Stimulated activated CD8-positive, alpha-beta memory T cell treated with anti-CD3 and anti-CD28 coated beads, Interleukin-15, amount 100 ng/mL, for 48 hours (primary cell): Measurements from ENCODE around the gene BMP2.

Source experiments
- DNase-seq, 2 donors: peaks; one replicate each; pipeline ENCODE4 v3.0.0-alpha.2; 2020; ENCODE audit warnings: low read depth in 2 of 2

Gene BMP2

DNA sequence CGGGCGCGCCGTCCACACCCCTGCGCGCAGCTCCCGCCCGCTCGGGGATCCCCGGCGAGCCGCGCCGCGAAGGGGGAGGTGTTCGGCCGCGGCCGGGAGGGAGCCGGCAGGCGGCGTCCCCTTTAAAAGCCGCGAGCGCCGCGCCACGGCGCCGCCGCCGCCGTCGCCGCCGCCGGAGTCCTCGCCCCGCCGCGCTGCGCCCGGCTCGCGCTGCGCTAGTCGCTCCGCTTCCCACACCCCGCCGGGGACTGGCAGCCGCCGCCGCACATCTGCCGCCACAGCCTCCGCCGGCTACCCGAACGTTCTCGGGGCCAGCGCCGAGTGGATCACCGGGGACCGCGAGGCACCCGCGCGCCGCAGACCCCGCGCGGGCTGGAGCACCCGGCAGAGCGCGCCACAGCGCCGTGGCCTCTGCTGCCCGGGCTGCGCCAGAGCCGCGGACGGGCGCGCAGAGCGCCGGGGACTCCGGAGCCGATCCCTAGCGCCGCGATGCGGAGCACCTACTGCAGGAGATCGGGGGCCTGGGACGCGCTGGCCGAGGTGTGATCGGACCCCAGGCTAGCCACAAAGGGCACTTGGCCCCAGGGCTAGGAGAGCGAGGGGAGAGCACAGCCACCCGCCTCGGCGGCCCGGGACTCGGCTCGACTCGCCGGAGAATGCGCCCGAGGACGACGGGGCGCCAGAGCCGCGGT is at the start of gene BMP2:
TSS of gene BMP2 (plus strand) at position 151 of the 692 bp plus-strand sequence. CDS start 2,441 bp downstream, outside the sequence.
- no peak for DNase-seq

DNA sequence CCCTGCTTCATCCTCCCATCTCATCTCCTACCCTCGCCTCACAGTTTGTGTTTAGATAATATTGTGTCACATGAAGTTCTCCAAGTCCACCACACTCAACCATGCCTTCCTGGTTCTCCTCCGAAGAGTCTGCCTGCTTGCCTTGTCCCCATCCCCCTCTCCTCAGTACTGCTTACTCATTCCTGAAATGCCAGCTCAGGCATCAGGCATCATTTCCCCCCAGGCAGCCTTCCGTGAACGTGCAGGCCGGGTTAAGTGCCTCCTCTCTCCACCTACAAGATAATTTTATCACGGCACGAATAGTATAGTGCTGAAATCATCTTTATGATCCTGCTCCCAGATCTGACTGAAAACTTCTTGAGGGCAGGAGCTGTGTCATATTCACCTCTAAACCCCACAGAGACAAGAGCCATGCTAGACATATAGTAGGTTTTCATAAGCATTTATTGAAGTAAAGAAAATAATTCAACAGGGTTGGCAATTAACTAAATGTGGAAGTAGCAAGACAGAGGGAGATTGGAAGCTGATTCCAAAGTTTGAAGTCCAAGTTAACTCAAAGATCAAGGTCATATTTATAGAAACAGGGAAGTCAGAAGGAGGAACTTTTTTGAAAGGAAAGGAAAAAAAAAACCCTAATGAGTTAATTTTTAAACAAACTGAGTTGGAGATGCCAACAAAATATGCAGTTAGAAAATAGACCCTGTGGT is 48.7 kb upstream of the BMP2 start:
- DNase-seq = no peak

DNA sequence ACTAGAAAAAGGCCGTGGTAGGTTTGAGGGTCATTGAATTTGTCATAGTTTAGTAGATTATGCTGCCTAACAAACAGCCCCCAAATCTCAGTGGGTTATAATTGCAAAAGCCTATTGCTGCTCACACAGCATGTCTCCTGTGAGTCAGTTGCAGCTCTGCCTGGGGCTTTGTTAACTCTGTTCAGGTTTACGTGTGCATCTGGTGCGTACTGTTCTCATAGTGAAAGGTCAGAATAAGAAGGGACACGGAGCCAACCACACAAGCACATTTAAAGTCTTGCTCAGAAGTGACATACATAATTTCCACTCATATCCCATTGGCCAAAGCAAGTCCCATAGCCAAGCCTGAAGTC is 48.1 kb upstream of the BMP2 start:
- no peak for DNase-seq

DNA sequence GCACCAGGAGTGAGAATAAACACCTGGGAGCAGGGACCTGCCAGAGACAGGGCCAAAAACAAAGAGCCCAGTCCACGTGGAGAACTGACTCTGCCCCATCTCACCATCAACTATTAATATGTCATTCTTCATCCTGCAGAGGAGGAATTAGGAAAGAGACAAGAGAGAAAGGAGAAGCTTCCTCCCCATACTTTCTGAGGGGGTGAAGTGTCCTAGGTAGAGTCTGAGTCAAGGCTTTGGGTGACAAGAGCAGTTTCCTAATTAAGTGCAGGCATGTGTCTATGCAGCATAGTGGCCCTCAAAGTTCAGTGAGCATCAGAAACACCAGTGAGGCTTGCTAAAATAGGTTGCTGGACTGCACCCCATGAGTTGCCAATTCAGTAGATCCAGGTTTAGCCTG is 40.7 kb upstream of the BMP2 start:
- DNase-seq = no peak

DNA sequence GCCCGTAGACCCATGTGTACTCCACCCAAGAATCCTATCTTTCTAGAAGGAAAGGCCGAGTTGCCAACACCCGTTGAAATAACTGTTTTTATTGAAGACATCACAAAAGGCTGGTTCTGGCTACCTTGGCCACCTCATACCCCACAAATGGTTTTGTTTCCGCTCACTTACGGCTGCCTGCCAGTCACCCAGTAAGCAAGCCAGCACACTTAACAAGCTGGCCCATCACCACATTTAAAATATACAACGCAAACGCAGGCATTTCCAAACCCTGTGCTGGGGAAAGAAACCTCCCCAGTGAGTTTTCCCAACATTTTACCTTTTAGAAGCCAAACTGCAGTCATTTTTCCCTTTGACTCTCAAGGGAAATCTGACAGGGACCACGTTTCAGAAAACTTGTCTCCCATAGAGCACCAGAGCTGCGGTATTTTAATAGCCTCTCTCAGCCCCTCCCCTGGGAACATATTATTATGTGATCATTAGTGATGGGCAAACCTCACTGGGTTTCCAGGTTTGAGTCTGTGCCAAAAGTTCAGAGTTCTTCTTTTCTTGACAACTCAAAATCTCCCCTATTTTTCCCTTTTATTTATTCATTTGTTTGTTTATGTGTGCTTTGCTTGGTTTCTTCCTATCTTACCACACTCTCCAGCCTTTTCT is 36.7 kb upstream of the BMP2 start:
- DNase-seq = no peak

DNA sequence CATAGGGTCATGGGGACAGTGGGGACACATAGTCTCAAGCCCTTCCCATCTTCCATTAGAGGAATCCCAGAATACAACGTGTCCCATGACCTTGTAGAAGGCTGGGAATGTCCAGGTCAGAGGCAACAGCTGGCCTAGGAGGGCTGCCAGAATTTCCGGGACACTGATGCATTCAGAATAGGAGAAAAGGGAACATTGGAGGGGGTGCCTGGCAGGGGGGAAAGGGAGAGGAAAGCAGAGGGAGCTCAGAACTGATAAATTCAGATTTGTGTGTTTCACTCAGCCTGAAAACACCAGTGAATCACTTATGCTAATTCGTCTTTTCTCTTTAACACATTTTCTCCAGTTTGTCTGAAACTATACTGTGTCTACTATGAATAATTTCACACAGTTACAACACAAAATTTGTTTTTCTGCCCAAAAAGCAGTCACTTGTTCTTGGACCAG is 35.5 kb upstream of the BMP2 start:
- DNase-seq = no peak

DNA sequence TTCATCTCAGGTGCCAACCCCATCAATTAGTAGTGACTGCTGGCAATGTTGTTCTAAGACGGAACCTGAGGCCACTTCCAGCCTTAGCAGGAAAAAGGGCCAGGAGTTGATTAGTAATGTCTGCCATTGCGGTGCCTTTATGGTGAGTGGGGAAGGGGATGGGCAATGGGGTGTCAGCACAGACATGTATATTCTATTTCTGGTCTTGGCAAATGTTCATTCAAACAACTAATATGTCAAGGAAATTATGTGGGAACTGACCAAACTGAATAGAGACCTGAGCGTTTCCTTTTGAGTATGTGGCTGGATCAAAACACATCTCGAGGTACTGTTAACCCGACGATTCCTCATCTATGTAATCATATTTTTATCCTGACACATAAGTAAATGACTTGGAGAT is 34.6 kb upstream of the BMP2 start:
- DNase-seq = no peak

DNA sequence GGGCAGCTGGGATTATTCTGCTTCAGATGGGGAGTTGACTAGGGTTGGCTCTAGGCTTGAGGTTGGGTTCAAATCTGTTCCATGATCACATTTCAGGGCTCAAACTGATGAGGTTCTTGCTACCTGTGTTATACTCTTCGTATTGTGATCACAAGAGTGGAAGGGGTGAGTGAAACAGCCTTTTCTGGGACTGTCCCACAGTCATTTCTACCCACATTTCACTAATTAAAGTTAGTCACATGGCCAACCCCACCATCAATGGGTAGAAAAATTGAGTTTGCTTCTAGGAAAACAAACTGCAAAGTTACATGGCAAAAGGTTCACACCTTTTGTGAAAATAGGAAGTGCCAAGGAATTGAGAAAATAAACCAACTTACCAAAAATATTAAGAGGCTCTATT is 33.5 kb upstream of the BMP2 start:
- no peak for DNase-seq

DNA sequence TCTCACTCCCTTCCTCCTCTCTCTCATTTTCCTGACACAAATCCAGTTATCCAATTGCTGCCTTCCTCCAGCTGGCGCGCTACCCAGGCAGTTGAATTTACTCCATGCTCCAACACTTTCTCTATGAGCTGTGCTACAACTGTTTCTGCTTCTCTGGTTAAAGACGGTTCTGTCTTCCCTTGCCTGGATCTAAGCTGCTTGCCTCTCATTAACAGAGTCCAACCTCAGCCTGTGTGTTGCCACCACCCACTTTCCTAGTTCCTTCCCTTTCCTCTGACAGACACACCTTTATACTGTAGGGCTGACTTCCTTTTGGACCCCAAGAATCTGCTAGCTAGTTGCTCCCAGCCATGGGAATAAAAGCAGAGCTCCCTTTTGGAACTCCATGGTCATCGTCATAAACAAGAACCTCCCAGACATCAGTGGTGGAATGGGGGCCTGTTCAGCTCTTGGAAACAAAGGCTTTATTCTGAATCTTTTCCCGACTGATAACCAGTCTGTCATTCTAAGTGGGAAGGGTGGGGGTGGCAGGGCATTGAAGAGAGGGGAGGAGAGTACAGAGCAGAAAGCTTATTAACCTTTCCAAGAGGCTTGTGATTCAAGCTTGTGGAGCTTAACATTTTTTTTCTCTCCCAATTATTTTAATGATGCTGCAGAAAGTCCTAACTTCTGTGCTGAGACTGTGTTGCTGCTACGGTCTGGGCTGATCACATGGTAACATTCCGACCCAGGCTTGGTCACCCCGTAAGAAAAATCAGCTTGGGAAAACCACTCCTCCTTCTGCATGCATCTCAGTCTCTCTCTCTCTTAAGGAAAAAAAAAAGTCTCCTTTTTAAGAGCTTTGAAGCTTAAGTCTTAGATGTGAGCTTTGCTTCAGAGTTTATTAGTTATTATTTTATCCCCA is 31.3 kb upstream of the BMP2 start:
- no peak for DNase-seq

DNA sequence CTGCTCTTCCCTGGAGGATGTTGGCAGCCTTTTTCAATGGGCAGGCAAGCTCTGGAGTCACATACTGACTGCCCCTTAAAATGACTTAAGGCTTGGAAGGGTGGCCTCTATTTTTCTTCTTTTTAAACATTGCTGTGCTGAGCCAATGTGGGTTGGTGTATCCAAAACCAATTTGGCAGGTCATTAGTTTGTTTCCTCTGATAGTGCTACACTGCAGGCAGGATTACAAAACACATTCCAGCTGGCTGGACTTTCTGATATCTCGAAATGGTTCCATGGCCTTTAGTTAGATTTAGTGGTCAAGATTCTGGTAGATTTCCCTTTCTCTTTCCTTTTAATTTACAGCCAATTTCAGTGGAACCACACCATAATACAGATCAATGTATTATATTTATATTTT is 28.1 kb upstream of the BMP2 start:
- DNase-seq = no peak

DNA sequence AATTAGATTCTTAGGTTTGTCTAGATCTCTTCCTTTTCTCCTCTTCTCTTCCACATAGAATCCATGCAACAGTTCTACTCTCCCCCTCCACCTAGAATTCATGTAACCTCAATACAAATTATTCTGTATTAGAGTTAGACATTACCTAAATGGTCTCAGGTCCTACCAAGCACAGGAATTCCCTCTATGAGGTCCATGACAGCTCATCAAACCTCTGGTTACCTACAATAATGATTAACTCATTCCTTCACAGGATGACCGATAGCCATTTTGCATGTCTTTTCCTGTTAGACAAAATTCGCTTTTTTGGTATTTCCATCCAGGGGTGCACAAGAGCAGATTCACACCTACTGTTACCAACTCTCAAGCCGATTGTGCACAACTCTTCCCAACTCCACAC is 27.4 kb upstream of the BMP2 start:
- DNase-seq = no peak

DNA sequence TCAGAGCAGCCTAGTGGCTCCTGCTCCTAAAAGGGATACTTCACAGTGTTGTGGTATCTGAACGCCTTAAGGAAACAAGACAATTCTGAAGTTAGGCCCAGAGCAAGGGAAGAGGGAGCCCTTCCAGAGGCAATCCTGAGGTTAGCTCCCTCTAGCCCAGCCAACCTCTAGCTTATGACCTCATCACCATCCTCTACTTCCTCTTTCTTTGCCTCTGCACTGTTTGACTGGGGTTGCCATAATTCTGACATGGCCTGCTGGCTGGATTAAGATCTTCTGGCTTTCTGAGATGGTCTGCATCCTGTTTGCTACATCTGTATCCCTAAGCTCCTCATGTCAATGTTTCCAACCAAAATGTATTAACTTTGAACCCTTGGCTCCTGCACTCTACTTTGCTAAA is 23.3 kb upstream of the BMP2 start:
- no peak for DNase-seq

DNA sequence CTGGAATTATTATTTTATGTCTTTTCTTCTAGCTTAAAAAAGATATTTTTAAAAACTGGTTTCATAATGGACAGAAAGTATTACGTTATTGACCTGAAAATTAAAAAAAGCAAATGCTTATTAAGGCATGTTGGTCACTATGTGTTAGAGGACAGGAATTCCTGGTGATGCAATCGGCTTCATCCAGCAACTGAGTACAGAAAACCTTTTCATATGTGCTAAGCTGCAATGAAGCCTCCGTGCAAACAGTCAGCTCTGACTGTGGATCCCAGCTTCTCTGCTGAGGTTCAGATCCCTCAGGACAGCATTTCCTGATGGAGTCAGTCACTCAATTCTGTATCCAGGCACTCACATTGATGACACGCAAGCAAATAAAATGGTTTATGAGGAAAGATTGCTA is 22.7 kb upstream of the BMP2 start:
- DNase-seq = no peak

DNA sequence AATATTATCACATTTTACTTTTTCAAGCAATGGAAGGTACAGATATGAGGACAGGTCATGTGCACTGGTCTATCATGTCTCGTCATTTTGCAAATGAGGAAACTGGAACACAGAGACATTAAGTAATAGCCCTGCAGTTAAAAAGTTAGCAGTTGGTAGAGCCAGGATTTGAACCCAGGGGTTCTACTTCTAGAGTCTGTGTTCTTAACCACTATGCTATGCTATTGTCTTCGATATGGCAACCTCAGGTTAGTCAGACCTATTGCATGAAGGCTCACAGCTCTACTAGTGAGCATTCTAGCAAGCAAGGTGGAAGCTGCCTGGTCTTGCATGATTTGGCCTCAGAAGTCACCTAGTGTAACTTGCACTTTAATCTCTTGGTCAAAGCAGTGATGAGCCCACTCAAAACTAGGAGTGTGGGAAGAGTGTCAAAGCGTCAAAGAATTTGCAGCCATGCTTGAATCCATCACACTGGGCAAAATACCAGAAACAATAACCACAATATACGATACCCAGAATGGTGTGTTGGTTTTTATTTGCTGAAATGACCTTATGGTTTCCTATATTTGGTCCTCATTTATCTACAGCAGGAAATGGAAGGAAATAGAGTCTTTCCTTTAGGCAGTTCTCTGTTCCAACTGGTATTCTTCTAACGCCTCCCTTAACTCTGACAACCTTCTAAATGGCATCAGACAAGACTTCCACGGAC is 20.4 kb upstream of the BMP2 start:
- DNase-seq = no peak

DNA sequence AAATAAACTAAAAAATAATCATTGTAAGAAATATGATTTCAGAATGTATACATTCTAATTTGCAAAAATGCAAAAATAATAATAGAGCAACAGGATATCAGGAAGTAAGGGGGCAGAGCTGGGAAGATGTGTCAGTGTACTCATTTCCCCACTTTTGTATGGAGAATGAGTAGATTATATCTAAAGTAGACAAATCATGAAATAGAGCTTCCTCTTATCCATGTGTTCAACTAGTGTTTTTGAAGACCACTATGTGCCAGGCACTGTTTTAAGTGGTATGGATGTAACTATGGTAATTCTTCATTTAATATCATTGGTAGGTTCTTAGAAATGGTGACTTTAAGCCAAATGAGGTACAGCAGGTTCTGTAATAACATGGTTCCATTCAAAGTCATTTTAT is 17.0 kb upstream of the BMP2 start:
- DNase-seq = no peak

DNA sequence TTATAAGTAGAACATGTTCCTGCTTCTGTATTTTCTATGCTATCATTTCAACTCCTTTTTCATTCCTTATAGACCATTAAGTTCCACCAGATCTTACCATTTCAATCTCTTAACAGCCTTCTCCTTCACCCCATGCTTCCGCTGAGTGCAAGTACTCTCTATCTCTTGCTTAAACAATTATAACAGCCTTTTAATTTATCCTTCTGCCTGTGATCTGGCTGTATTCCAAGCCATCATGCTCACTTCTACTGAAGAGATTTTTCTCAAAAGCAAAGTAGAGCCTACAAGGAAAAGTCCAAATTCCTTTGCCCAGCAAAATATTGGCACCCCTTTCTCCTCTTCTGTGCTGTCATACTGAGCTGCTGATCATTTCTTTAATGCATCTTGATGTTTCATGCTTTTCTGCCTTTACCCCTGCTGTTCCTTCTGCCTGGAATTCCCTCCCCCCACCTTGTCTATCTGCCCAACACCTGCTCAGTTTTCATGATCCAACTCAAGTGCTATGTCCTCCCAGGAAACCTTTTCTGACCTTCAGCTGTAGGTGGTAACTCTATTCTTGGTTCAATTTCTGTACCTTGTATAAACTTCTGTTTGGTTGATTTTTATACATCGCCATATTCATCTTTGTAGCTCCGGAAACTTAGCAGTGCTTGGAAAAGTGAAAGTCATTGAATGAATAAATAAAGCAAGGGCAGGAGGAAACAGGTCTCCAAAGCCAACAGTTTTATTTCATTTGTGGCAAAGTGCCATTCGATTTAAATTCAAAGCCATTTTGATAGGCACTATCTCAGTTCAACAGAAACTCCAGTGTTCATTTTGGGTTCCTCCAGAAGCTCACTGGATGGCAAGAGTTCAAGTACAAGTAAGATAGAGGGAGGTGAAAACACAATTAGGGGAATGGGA is 10.5 kb upstream of the BMP2 start:
- DNase-seq = no peak

DNA sequence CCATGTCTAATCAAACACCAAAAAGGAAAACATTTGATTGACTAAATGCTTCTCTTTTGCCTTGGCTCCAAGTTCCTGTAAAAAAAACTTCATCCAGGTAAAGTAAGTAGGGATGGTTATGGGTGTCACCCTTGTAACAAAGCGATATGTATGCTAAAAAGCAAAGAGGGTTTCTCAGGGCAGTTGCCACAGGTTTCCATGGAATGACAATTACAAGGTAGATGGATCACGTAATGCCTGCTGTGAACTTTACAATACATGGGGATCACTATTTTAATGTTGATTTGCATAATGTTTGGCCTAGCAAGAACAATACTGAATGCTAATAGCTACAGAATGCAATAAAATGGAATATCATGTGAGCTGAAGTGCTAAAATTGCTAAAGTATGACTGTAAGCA is 2.9 kb upstream of the BMP2 start:
- no peak for DNase-seq

DNA sequence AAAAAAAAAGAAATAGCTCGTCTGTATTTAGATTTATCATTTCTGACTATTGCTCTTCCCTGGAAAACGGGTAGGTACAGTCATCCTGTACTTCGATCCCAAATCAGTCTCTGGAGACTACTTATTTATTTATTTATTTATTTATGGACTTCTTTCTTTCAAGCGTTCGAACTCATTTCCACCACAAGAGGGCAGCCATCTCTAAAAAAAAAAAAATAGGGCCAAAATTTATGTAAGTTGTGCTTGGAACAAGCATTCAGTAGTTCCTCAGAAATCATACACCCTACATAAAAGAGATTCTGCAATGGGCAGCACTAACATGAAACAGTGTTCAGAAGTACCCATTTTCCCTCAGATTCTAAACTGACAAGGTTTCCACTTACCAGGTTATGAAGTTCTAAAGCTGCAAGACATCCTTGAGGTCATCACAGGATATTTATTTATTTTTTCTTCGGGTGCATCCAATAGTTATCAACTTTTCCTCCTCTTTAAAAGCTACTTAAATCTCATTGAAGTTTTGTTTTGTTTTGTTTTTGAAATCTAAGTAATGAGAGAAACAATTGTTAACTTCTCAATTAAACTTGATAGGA is 1.9 kb upstream of the BMP2 start:
- no peak for DNase-seq

DNA sequence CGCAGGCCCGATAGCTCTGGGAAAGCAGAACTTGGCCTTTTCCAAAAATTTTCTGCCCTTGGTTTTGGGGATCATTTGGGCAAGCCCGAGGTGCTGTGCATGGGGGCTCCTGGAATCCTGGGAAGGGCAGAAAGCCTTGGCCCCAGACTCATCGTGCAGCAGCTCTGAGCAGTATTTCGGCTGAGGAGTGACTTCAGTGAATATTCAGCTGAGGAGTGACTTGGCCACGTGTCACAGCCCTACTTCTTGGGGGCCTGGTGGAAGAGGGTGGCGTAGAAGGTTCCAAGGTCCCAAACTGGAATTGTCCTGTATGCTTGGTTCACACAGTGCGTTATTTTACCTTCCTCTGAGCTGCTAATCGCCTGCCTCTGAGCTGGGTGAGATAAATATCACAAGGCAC is 1.1 kb upstream of the BMP2 start:
- no peak for DNase-seq

DNA sequence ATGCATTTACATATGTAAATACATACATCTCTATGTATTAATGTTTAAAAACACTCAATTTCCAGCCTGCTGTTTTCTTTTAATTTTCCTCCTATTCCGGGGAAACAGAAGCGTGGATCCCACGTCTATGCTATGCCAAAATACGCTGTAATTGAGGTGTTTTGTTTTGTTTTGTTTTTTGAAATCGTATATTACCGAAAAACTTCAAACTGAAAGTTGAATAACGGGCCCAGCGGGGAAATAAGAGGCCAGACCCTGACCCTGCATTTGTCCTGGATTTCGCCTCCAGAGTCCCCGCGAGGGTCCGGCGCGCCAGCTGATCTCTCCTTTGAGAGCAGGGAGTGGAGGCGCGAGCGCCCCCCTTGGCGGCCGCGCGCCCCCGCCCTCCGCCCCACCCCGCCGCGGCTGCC is 355 bp upstream of the BMP2 start:
- no peak for DNase-seq
